Stimulated activated CD4-positive, alpha-beta T cell treated with anti-CD3 and anti-CD28 coated beads, TNF-alpha, amount 100 ng/mL, for 4 hours (primary cell): ENCODE data around the gene NPTX1.
"Not testable (repeated sequence)": the region's sequence is repeated elsewhere in the genome, so short reads cannot be mapped to it uniquely, and the experiment has no call there.

Experiments
- DNase-seq, 3 experiments: peaks; one replicate each; pipeline ENCODE4 v3.0.0-alpha.2; 2020; ENCODE audit warnings: low read depth in 3 of 3

The NPTX1 gene, protein sequence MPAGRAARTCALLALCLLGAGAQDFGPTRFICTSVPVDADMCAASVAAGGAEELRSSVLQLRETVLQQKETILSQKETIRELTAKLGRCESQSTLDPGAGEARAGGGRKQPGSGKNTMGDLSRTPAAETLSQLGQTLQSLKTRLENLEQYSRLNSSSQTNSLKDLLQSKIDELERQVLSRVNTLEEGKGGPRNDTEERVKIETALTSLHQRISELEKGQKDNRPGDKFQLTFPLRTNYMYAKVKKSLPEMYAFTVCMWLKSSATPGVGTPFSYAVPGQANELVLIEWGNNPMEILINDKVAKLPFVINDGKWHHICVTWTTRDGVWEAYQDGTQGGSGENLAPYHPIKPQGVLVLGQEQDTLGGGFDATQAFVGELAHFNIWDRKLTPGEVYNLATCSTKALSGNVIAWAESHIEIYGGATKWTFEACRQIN

GRCh38 chr17:80475910-80476876 is at the start of gene NPTX1:
NPTX1 (minus strand) TSS chr17:80476607; CDS start chr17:80476446, 161 bp downstream.
- no peak for DNase-seq

DNA sequence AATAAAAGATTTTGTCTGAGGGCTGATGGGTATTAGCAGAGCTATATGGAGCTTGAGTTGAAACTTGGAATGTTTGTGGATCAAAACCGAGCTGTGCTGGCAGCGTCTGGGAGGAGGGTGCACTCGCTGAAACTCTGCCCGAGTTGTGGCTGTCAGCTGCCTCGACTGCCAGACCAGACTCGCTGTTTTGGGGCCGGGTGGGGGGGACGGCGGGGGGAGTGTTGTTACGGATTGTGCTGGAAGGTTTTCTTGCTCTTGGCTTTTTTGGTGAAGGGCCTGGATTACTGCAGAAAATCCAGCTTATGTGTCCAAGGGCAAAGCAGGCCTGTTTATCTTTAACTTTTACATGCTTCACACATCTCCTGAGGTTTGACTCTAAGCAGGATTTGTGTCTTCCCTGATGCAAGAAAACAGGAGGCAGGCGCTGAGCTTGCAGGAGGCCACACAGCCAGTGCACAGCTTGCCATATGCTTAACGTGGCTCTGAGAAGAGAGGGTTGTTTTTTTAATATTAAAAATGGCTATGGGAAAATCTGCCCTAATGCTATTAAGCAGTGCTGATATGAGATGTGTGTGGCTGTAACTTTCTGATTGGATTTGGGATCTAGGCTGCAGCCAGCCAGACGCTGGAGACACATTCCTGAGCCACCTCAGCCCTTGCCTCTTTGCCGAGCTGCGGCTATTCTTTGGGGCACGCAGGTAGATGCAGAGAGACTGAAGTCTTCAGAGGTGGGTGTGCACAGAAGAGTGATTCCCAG is 47.7 kb upstream of the NPTX1 start:
- no peak for DNase-seq

- DNase-seq, result no peak
Observed at GRCh38 chr17:80523054-80523744, 46.8 kb upstream of the NPTX1 start.

DNA sequence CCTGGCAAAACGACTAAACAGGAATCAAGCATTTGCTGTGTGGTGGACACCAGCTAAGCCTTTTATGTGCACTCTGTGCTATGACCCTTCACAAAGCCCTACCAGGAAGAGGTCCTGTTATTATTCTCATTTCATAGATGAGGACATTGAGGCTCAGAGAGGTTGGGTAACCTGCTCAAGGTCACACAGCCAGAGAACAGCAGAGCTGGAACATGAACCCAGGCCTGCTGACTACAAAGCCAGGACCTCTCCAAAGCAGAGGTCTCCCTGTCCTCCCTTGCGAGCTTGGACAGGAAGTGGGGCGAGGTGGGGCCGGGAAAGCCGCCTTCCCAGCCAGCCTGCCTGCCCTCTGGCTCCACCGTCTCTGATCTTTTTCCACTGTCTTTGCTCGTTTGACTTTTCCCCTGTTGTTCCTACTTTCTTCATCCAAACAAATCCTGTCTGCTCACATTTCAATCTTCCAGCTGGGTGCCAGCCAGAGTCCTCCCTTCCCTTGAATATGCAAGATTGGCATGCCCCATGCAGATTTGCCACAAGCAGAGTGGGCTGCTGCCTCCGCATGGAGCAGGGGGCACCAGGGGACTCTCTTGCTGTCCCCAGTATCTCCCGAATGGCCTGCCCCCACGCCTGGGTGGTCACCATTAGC is 44.5 kb upstream of the NPTX1 start:
- no peak for DNase-seq

- no peak for DNase-seq
Observed at GRCh38 chr17:80519091-80519781, 42.8 kb upstream of the NPTX1 start.

DNA sequence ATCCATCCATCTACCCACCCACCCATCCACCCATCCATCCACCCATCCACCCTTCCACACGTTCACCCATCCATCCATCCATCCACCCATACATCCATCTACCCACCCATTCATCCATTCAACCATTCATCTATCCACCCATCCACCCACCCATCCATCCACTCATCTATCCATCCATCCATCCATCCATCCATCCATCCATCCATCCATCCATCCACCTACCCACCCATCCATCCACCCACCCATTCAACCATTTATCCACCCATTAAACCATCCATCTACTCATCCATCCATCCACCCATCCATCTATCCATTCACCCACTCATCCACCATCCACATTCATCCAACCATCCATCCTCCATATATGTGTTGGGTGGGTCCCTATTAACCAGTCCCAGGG is 42.0 kb upstream of the NPTX1 start:
- DNase-seq, result no peak

DNA sequence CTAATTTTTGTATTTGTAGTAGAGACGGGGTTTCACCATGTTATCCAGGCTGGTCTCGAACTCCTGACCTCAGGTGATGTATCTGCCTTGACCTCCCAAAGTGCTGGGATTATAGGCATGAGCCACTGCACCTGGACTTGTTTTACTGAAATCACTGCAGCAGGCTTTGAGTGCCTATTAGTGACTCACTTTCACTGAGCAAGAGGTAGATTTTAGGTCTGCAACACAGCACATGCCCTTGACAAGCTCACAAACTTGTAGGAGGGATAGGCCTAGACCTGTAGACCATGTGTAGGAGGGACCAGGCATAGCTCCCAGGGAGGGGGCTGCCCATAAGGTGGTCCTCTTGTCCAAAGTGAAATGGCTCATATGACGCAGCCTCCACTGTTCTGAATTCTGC is 41.2 kb upstream of the NPTX1 start:
- DNase-seq, result no peak

GRCh38 chr17:80516171-80516932 is 39.9 kb upstream of the NPTX1 start:
- DNase-seq, result no peak

GRCh38 chr17:80513892-80514291 is 37.5 kb upstream of the NPTX1 start:
- no peak for DNase-seq

GRCh38 chr17:80513201-80513600 is 36.8 kb upstream of the NPTX1 start:
- no peak for DNase-seq

DNA sequence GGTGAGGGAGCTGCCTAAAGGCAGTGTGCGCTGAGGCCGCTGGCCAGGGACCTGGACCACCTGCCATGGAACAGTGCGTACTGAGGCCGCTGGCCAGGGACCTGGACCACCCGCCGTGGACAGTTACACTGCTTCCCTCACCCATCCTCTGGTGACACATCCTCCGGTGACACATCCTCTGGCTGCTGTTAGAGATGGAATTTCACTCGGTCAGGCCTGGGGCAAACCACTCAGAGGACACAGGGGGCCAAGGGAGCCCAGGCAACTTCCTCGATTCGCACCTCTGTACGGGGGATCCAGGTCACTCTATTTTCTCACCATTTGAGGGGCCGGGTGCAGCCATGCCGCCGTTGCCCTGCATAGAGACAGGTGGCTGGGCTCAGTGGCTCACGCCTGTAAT is 35.8 kb upstream of the NPTX1 start:
- no peak for DNase-seq

- DNase-seq, result no peak
Observed at GRCh38 chr17:80511222-80512180, 35.1 kb upstream of the NPTX1 start.

- DNase-seq, result no peak
Observed at GRCh38 chr17:80510772-80511171, 34.4 kb upstream of the NPTX1 start.

- no peak for DNase-seq
Observed at GRCh38 chr17:80510132-80510531, 33.7 kb upstream of the NPTX1 start.

GRCh38 chr17:80509311-80509710 is 32.9 kb upstream of the NPTX1 start:
- DNase-seq, result no peak

DNA sequence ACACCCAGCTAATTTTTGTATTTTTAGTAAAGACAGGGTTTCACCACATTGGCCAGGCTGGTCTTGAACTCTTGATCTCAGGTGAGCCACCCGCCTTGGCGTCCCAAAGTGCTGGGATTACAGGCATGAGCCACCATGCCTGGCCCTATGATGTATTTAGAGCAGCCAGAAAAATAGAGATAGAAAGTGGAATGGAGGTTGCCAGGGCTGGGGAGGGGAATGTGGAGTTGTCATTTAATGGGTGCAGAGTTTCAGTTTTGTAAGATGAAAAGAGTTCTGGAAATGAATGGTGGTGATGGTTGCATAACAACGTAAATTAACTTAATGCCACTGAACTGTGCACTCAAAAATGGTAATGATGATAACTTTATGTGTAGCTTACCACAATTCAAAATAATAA is 31.6 kb upstream of the NPTX1 start:
- no peak for DNase-seq

- DNase-seq, result not testable (repeated sequence)
Observed at GRCh38 chr17:80507177-80507576, 30.8 kb upstream of the NPTX1 start.
